Stimulated activated naive CD4-positive, alpha-beta T cell (primary cell): ENCODE results near the gene B3GNT3.

Experiments
- DNase-seq, 6 experiments: peaks; one replicate each; lab custom pipeline; 2025; lab: John Stamatoyannopoulos, UW

B3GNT3 gene

DNA sequence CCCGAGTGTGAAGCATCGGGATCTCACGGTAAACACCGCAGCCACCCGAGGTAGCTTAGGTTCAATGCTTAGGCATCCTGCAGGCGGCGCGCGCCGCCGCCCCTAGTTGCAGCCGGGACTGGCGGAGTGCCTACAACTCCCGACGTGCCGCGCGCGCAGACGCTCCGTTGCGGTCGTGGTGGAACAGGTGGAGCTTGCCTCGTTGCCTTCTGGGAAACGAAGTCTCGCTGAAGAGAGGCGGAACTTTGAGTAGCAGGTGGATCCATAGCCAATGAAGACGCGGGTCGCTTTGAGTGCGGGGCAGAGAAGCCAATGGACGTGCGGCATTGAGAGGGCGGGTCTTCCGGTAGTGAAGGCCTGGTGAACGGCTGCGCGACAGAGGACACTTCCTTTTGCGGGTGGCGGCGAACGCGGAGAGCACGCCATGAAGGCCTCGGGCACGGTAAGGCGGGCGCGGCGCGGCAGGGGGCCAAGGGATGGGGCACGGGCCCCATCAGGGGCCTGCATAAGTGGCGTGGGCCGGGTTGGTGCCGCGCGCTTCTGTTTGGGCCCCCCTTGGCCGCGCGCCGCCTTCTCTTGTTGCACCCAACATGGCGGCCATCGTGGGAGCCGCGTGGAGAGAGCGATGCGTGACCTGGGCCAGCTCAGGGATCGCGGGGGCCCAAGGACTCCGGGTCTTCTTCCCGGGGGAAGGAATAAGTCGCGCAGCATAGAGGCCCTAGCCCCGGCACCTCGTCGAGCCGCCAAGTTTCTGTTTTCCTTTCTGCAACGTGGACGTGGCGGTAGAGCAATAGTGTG is 64.8 kb downstream of the B3GNT3 start, which contains the start of gene RPL18A:
RPL18A (plus strand) TSS at position 378 of the 798 bp plus-strand sequence; CDS start at position 425, 47 bp downstream.
- DNase-seq = peak; percentile 93 to 99 (median 99)

DNA sequence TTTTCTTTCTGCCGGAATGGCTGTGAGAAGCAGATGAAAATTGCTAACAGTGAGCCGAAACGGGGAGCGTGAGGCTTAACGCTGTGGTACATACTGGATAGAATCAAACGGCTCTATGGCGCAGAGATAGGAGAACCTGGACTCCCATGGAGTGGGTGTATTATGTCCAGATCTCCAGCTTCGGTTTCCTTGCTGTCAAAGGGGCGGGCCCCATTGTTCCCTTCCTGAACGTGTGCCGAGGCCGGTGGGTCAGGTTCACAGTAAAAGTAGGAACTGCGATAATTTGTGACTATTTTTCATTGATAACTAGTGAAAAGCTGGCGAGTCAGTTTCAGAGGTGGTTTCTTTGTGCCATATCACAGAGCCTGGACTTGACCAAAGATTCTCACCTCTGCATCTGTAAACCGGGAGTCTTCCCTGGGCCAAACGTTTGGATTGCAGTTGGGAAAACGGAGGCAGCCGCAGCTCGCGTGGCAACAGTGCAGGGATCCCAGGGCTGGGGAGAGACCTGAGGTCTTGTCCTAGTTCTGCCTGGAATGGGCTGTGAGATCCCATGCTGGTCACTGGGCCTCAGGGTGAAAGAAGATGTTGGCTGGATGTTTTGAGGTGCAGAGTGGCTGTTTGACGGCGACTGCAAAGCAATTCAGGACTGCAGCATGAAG is 65.5 kb downstream of the B3GNT3 start:
- DNase-seq = no peak

DNA sequence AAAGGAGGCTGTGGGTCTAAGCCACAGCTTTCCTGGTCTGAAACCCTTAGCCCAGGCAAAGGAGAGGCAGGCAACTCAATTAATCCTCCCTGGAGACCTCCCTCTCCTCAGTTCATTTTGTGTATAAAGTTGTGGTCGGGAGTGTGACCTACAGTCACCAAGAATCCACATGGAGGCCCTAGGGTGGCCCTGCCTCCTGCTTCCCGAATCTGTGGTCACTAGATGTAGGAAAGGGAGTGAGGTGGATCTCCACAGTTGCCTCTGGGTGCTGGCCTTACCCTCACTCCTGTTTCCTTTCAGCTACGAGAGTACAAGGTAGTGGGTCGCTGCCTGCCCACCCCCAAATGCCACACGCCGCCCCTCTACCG is 66.0 kb downstream of the B3GNT3 start:
- DNase-seq = no peak

DNA sequence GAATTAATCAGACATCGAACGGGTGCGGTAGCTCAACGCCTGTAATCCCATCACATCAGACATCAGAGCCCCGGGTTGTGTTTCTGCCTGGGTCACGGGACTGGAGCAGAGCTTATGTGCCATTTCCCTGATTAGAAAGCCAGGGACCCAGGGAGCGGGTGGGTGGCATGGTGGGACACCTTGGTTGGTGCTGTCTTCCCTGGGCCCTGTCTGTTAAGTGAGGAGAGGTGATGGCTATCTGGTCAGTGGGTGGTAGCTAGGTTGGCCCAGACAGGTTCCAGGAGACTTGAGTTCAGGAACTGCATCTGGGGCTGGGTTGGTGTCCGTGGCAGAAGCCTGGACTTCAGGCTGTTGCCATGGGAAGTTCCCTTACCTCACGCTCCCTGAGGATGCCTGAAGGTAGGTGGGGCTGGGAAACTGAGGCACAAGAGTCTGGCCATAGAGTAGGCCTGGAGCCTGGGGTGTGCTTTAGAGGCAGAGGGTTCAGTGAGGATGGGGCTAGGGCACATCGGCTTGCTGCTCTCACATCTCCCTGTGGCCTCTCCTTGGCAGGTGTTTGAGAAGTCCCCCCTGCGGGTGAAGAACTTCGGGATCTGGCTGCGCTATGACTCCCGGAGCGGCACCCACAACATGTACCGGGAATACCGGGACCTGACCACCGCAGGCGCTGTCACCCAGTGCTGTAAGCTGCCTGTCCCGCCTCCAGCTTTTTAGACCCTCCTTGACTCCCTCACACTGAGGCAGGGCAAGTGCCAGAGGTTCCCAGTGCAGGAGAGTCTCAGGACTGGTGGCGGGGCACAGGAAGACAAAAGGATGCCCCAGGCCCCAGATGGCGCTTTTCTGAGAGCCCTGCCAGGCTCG is 66.8 kb downstream of the B3GNT3 start:
- DNase-seq = no peak

DNA sequence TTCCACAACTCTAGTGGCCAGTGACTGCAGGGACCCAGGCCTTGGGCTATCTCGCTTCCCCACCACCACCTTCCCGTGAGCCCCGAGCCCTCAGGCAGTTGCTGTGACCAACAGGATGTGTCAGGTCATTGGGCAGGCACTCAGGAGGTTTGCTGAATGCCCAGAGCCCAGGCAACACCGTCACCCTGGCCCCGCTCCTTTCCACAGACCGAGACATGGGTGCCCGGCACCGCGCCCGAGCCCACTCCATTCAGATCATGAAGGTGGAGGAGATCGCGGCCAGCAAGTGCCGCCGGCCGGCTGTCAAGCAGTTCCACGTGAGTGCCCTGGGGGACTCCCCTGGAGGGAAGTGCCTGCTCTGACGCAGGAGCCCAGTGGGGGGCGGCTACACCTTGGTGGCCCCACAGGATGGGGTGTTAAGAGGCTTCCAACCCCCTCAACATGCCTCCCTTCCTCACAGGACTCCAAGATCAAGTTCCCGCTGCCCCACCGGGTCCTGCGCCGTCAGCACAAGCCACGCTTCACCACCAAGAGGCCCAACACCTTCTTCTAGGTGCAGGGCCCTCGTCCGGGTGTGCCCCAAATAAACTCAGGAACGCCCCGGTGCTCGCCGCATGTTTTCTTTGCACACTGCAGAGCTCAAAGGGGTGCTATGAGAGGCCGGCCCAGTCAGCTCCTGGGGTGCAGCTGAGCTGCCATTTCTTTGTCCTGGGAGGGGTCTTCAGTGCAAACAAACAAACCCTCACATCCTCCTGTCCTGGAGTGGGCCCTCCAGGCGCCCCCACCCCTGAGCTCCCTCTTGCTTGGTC is 68.0 kb downstream of the B3GNT3 start:
- no peak for DNase-seq
